K562 (cell line): Measurements from ENCODE around the gene IQCK. TPM values are rescaled to one million over a fixed set of nuclear protein-coding genes. Genes with fewer than 3 reads are reported as not detected.

Source experiments
- ATAC-seq: fragments of 200-7000 bp; cut with Tn5 transposase; 3 replicates; pipeline ENCODE4 v1.9.1; 2020; ENCODE audit warnings: moderate library complexity
- BruUV-seq: library from RNA; stranded (reverse); fragments of 400-500 nt; replicated peaks from 2 replicates; lab custom pipeline; 2021; lab: Mats Ljungman, UMichigan
- CTCF ChIA-PET: fragments of 300-600 bp; formaldehyde crosslinking; extraction: SDS; loops from one replicate; lab custom pipeline; 2021; ENCODE audit warnings: low intra/inter-chr PET ratio; lab: Yijun Ruan, JAX
- POLR2A ChIA-PET: fragments of 300-600, 350-650 bp; sonication (Branson Sonifier 250); formaldehyde crosslinking; extraction: SDS; loops from one replicate; lab custom pipeline; 2021; ENCODE audit warnings: antibody characterized with exemption, inconsistent platforms; lab: Yijun Ruan, JAX
- DNase-seq, 4 experiments: peaks; one replicate each; pipeline versions ENCODE4 v3.0.0 to v3.0.0-alpha.2; 2011 to 2018; ENCODE audit warnings: low spot score in 3 of 4, mixed read lengths in 3 of 4; ENCODE audit errors: extremely low read depth in 1 of 4
- FAIRE-seq: peaks from 2 replicates; lab custom pipeline; 2011; peaks lifted over from hg19 to GRCh38; lab: Jason Lieb, UNC
- H2AFZ ChIP-seq: 2 replicates; pipeline ENCODE4 v1.6.0; 2011; ENCODE audit warnings: low read depth, low read length, control low read depth, inconsistent platforms
- H3K27ac ChIP-seq: fragments of 200-600 bp; 3 replicates; pipeline ENCODE4 v1.8.0; 2011; ENCODE audit warnings: low read depth, mild to moderate bottlenecking, control low read depth, inconsistent platforms, low read length, moderate library complexity, mixed read lengths; ENCODE audit errors: extremely low read depth
- H3K27me3 ChIP-seq, 2 experiments: fragments of 300-600 bp in 1 of 2; 2 replicates in 1 of 2; 3 replicates in 1 of 2; pipeline versions ENCODE4 v1.6.0 to v1.8.0; 2011; ENCODE audit warnings: inconsistent platforms in 2 of 2, low read length in 2 of 2, mild to moderate bottlenecking in 1 of 2, mixed read lengths in 1 of 2, moderate library complexity in 1 of 2; ENCODE audit not compliant: control insufficient read depth in 2 of 2, insufficient read depth in 2 of 2
- H3K36me3 ChIP-seq: fragments of 300-600 bp; 3 replicates; pipeline ENCODE4 v1.8.0; 2011; ENCODE audit warnings: mild to moderate bottlenecking, low read length, inconsistent platforms; ENCODE audit not compliant: control insufficient read depth, insufficient read depth
- H3K4me1 ChIP-seq, 2 experiments: fragments of 200-600 bp in 1 of 2; replicated peaks in 1 of 2; 2 replicates in 1 of 2; 3 replicates in 1 of 2; pipeline versions ENCODE4 v1.5.1 to v1.8.0; 2011; ENCODE audit warnings: inconsistent platforms in 2 of 2, low read length in 2 of 2, mild to moderate bottlenecking in 1 of 2, mixed read lengths in 1 of 2, moderate library complexity in 1 of 2; ENCODE audit not compliant: control insufficient read depth in 2 of 2, insufficient read depth in 2 of 2
- H3K4me2 ChIP-seq: 2 replicates; pipeline ENCODE4 v1.6.1; 2011; ENCODE audit warnings: low read length, control low read depth, inconsistent platforms, mixed read lengths; ENCODE audit not compliant: insufficient read depth
- H3K4me3 ChIP-seq: fragments of 200-600 bp; sonication (generic), shearing (Covaris generic); 2 replicates; pipeline ENCODE4 v1.5.1; 2016; ENCODE audit warnings: control low read depth, inconsistent platforms
- H3K79me2 ChIP-seq: fragments of 200-600 bp; 3 replicates; pipeline ENCODE4 v1.8.0; 2011; ENCODE audit warnings: low read length, inconsistent platforms; ENCODE audit not compliant: control insufficient read depth, insufficient read depth
- H3K9ac ChIP-seq, 2 experiments: 2 replicates each; pipeline versions ENCODE4 v1.6.0 to v1.6.1; 2011; ENCODE audit warnings: low read depth in 2 of 2, low read length in 2 of 2, control low read depth in 1 of 2, inconsistent platforms in 1 of 2, mild to moderate bottlenecking in 1 of 2, mixed read lengths in 1 of 2; ENCODE audit not compliant: insufficient read depth in 1 of 2
- H3K9me1 ChIP-seq: one replicate; pipeline ENCODE4 v1.6.0; 2011; ENCODE audit warnings: inconsistent platforms, mild to moderate bottlenecking, low read length, moderate library complexity; ENCODE audit not compliant: control insufficient read depth, insufficient read depth
- H3K9me3 ChIP-seq: replicated peaks from 2 replicates; pipeline ENCODE4 v1.5.1; 2011; ENCODE audit warnings: low read depth, low read length, inconsistent platforms; ENCODE audit not compliant: control insufficient read depth, insufficient read depth
- H4K20me1 ChIP-seq: replicated peaks from 2 replicates; pipeline ENCODE4 v1.6.1; 2011; ENCODE audit warnings: low read length, inconsistent platforms, mixed read lengths; ENCODE audit not compliant: control insufficient read depth, insufficient read depth
- BCOR ChIP-seq: fragments of 450-650 bp; IDR thresholded peaks from 2 replicates; pipeline ENCODE4 v1.6.1; 2016
- FOSL1 ChIP-seq: fragments of 200-800 bp; sonication (Bioruptor generic); conservative IDR thresholded peaks from 2 replicates; pipeline ENCODE4 v1.6.1; 2016; ENCODE audit warnings: missing genetic modification characterization, missing compliant biosample characterization
- NFIC ChIP-seq: fragments of 450-650 bp; IDR thresholded peaks from 2 replicates; pipeline ENCODE4 v1.6.1; 2017; ENCODE audit warnings: mild to moderate bottlenecking, inconsistent platforms
- RBFOX2 ChIP-seq: fragments of 200-400 bp; formaldehyde crosslinking; IDR thresholded peaks from 2 replicates; pipeline ENCODE4 v1.6.1; 2017; ENCODE audit warnings: low read depth, mild to moderate bottlenecking, low read length, moderate library complexity
- RBM25 ChIP-seq: fragments of 200-400 bp; formaldehyde crosslinking; IDR thresholded peaks from 2 replicates; pipeline ENCODE4 v1.6.1; 2018; ENCODE audit warnings: low read length, low read depth, moderate library complexity; ENCODE audit not compliant: severe bottlenecking
- RHOXF2B ChIP-seq: fragments of 250-450 bp; sonication (Bioruptor Pico); conservative IDR thresholded peaks from 2 replicates; pipeline ENCODE4 v1.5.1; 2021
- TAF1 ChIP-seq: IDR thresholded peaks from 2 replicates; pipeline ENCODE4 v1.6.1; 2011; ENCODE audit warnings: mild to moderate bottlenecking, low read length, moderate library complexity; ENCODE audit not compliant: insufficient read depth, control insufficient read depth, severe bottlenecking; ENCODE audit errors: extremely low read depth
- ZNF316 ChIP-seq: fragments of 450-650 bp; IDR thresholded peaks from 2 replicates; pipeline ENCODE4 v1.6.1; 2016
- WGBS: fragments of 100-300 bp; shearing (Covaris generic); methylation state at CpG from one replicate; pipeline ENCODE4 v1.1.6; 2016; ENCODE audit warnings: low coverage, mixed read lengths; ENCODE audit not compliant: insufficient coverage; ENCODE audit errors: missing lambda C conversion rate; 5-methylcytosine and 5-hydroxymethylcytosine counted together
- in situ Hi-C: fragments of 300-500 bp; cut with MboI; formaldehyde crosslinking; loops from 4 replicates; pipeline ENCODE4 v1.15.0; 2018; ENCODE audit warnings: inconsistent platforms, mixed read lengths
- intact Hi-C: fragments of 100-400 bp; cut with micrococcal nuclease; formaldehyde crosslinking; loops from 2 replicates; pipeline ENCODE4 v1.14.2; 2022
- polyA plus RNA-seq, 8 experiments: library from polyadenylated mRNA; depleted of rRNA in 4 of 8; stranded (reverse) in 5 of 8; unstranded in 3 of 8; fragments of >200 nt; fragmentation: Nextera tagmentation in 2 of 8; fragmentation: Illumina TruSeq in 1 of 8; extraction: Ambion mirVana in 2 of 8; extraction: Trizol in 1 of 8; gene quantifications; 2 replicates each; pipeline versions ENCODE4 v1.2.1 to v1.2.3, GENCODE V29; 2011 to 2014; ENCODE audit warnings: inconsistent platforms in 1 of 8, missing spikeins in 1 of 8
- total RNA-seq, 7 experiments: library from RNA; depleted of rRNA in 6 of 7; stranded (reverse); fragments of >200 nt in 6 of 7; fragmentation: Illumina TruSeq in 2 of 7; extraction: Trizol in 2 of 7; gene quantifications; 2 replicates each; pipeline versions ENCODE4 v1.2.1 to v1.2.3, GENCODE V29; 2011 to 2021; ENCODE audit warnings: low replicate concordance in 1 of 7

Gene IQCK
- total and polyA plus RNA-seq, 9 of the 15 experiments (the other 6 are each of a cell fraction or from before 2014, with no cell fraction given): 5.2 to 12.2 (median 7.3) TPM

GRCh38 chr16:19804538-19805323 lies 86.7 kb downstream of the IQCK start:
- in situ Hi-C loops: no loop called here
- H3K36me3 ChIP-seq: no peaks in the 10 kb centered on the region
- no peak overlapping the region for H3K9ac ChIP-seq
- H3K4me2 ChIP-seq: no peak overlapping the region
- no peaks in the 10 kb centered on the region; a peak in 1 of 5 replicates for H3K27me3 ChIP-seq
- TF ChIP-seq NFIC (peak; percentile 63), RHOXF2B (CRISPR knock-in tag) (no peak)
- TF ChIP-seq, all 486 proteins: peak for 1
- H3K9me1 ChIP-seq: no peaks in the 10 kb centered on the region
- no peak overlapping the region for H3K4me3 ChIP-seq
- ChIA-PET POLR2A (no interaction called here), CTCF (no interaction called here)
- no peaks in the 10 kb centered on the region; the same call in 1 of the 2 replicates for H3K9me3 ChIP-seq
- H3K4me1 ChIP-seq: no peaks in the 10 kb centered on the region
- BruUV-seq: no TSS peak
- H2AFZ ChIP-seq: no peak overlapping the region
- no peak overlapping the region for H3K27ac ChIP-seq
- 16% methylated on average over 10 of the region's 10 CpGs for WGBS
- peak in 2 of 4 experiments; percentile 7 to 9 for DNase-seq
- no peak for FAIRE-seq
- H4K20me1 ChIP-seq: no peaks in the 10 kb centered on the region
- intact Hi-C loops: no loop called here
- no peak for ATAC-seq
- no peaks in the 10 kb centered on the region for H3K79me2 ChIP-seq

- Histone ChIP-seq H3K4me2 (no peak overlapping the region), H3K27me3 (no peaks in the 10 kb centered on the region; a peak in 1 of 5 replicates), H3K27ac (no peak overlapping the region), H3K79me2 (no peaks in the 10 kb centered on the region), H3K36me3 (no peaks in the 10 kb centered on the region), H3K4me3 (no peak overlapping the region), H3K9ac (no peak overlapping the region), H4K20me1 (no peaks in the 10 kb centered on the region), H3K9me1 (no peaks in the 10 kb centered on the region), H3K9me3 (no peaks in the 10 kb centered on the region; the same call in 1 of the 2 replicates), H3K4me1 (no peaks in the 10 kb centered on the region), H2AFZ (no peak overlapping the region)
- TF ChIP-seq BCOR: peak; percentile 23; the same call in 1 of the 2 replicates
- TF ChIP-seq RBFOX2: no peak
- no peak for TF ChIP-seq FOSL1
- peak; percentile 44; the same call in 1 of the 2 replicates for TF ChIP-seq ZNF316
- no peak for TF ChIP-seq TAF1
- peak; percentile 31 for TF ChIP-seq RBM25
- DNase-seq (no peak), ATAC-seq (no peak), FAIRE-seq (no peak)
- intact Hi-C loops: no loop called here
- ChIA-PET POLR2A (interaction anchor here (1.2 to 1.3 kb wide), 2 partner anchors 10 to 13 kb away, joined by 3 to 6 read pairs; no protein-coding TSS in a partner anchor), CTCF (no interaction called here)
- WGBS: 23% methylated on average over 4 of the region's 4 CpGs
- no TSS peak for BruUV-seq
- in situ Hi-C loops: no loop called here
Observed at GRCh38 chr16:19805459-19806162, 87.5 kb downstream of the IQCK start.
